Skin epidermis (tissue), 12 donors: ENCODE data around the gene UPK3A.
"Not testable (repeated sequence)": the region's sequence is repeated elsewhere in the genome, so short reads cannot be mapped to it uniquely, and the experiment has no call there.

ENCODE experiments used
- H3K27ac ChIP-seq, 21 experiments: fragments of 200-600 bp; sonication (generic) in 11 of 21; one replicate each; pipeline ENCODE4 v1.5.0; 2020; ENCODE audit warnings: mild to moderate bottlenecking in 3 of 21, inconsistent platforms in 2 of 21, moderate library complexity in 2 of 21
- H3K4me3 ChIP-seq, 7 experiments: fragments of 200-600 bp; sonication (generic) in 2 of 7; one replicate each; pipeline ENCODE4 v1.5.0; 2020; ENCODE audit warnings: inconsistent platforms in 2 of 7, mild to moderate bottlenecking in 2 of 7, moderate library complexity in 1 of 7

Gene UPK3A

DNA sequence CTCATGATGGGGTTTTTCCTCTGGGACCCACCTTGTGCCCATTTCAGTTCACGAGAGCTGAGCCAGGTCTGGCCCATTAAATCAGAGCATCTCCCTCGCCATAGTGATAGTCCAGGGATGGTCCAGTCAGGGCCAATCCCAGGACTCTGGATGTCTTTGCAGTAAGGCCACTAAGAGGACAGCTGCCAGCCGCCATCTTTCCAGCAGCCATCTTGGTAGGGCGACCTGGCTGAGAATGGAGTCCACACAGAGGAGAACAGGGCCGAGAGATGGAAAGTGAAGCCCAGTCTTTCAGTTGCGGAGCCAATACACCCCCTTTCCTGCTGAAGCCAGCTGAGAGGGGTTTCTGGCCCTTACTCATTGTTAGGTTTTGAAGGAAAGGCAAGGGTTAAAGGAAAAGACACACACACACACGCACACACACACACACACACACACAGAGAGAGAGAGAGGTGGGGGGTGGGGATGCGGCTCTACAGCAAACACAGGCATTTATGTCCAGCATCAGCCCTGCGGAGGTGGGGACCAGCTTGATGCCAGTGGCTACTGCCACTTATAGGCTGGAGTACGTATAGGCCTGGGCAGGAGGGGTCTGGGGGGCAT is 31.6 kb upstream of the UPK3A start:
- H3K27ac ChIP-seq: no peak overlapping the region

DNA sequence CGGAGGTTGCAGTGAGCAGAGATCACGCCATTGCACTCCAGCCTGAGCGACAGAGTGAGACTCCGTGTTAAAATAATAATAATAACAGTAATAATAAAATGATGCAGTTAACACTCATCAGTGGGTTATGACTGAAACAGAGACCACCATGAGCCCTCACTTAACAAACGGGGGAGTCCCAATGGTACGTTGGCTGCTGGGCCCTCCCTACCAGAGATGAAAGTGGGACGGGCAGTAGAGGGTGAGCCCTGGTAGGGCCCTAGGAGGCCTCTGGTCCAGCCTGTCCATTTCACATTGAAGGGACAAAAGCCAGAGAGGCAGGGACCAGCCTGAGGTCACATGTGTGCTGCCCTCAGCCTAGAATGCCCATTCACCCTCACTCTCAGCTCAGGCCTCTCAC is 30.4 kb upstream of the UPK3A start:
- H3K4me3 ChIP-seq: no peak overlapping the region
- peak overlapping the region in 4 of 21 experiments; percentile 17 to 81 (median 47) for H3K27ac ChIP-seq

More for the DNA sequence above, 31.6 kb upstream of the UPK3A start:
- H3K4me3 ChIP-seq: no peak overlapping the region

DNA sequence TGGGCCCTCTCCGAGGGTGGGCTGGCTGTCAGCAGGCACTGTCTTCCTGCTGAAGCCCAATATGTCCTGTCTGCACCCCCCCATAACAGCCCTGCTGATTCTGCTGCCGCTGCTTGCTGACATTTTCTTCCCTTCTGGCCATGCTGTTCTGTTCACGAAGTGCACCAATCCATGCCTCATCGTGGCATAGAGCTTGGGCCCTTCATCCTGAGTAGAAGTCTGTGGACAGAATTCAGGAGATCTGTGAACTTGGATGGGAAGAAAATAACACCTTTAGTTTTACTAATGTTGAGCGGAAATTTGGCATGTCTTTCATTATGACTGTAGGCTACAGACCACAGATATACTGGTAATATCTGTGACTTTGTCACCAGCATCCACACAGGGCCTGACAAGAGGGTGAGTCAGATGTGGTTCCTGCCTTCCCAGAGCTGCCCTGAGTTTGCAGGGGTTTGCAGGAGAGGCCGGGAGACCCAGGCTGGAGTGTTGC is 29.9 kb upstream of the UPK3A start:
- Histone ChIP-seq H3K4me3 (no peak overlapping the region), H3K27ac (peak overlapping the region in 4 of 21 experiments; percentile 17 to 81 (median 47))

DNA sequence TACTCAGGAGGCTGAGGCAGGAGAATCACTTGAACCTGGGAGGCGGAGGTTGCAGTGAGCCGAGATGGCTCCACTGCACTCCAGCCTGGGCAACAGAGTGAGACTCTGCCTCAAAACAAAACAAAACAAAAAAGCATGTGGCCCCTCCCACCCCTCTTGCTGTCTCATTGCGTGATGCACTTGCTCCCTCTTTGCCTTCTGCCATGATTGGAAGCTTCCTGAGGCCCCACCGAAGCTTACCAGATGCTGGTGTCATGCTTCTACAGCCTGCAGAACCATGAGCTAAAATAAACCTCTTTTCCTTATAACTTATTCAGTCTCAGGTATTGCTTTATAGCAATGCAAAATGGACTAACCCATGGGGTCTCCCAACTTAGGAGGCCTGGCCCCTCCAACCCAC is 26.8 kb upstream of the UPK3A start:
- not testable (repeated sequence) for H3K27ac ChIP-seq, H3K4me3 ChIP-seq

DNA sequence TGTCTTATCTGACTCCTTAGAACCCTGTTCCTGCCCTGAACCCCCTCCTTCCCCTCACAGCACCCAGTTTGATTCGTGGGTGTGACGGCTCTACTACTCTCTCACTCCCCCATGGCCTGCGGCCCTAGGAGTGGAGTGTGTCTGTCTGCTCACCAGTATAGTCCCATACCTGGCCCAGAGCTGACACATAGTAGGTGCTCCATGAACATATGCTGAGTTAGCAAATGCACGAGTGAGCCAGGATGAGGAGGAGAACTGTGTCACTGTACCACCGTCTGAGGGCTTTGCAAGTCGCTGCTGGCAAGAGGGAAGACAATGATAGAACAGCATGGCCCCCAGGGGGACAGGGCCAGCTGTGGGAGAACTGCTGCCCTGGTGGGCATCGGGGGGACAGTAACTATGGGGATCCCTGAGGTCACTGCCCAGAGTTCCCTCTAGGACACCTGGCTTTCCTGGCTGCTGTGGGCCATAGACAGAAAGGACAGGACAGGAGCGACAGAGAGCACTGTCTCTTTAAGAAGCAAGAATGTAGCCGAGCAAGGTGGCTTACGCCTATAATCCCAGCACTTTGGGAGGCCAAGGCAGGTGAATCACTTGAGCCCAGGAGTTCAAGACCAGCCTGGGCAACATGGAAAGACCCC is 24.9 kb upstream of the UPK3A start:
- no peak overlapping the region for H3K27ac ChIP-seq
- H3K4me3 ChIP-seq: no peak overlapping the region

DNA sequence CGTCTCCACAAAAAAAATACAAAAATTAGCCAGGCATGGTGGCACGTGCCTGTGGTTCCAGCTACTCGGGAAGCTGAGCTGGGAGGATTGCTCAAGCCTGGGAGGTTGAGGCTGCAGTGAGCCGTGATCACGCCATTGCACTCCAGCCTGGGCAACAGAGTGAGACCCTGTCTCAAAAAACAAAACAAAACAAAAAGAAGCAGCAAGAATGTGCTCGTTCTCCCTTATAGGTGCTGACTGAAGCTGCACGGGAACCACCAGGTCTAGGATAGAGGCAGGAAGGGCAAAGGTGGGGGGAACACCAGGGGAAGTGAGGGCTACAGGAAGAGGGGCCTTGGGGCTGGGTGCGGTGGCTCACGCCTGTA is 24.4 kb upstream of the UPK3A start:
- not testable (repeated sequence) for H3K27ac ChIP-seq, H3K4me3 ChIP-seq

DNA sequence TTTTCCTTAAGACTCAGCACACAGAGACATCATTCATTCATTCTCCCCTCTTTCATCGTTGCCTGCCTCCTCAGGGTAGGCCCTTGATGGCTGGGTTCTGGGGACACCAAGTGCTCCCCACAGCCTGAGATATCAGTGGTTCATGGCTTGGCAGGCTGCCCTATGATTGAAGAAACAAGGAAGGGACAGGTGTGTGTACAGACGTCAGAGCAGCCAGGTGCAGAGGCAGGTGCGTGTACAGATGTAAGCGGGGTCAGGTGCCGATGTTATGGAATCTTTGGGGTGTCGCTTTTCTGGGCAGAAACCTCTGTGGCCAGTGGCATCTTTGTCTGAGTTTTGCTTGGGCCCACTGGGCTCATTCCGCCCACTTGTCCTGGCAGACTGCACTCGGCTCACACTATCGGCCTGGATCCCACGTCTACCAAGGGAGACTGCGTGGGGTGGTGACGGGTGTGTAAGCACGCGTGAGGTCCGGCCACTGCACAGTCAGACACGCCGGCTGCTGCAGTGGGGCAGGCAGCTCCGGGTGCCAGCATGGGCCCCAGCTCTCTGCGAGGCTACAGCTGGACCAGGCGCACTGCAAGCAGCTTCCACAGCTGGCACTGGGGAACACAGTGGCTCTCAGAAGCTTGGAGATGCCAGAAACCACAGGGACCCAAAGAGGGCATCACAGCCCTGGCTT is 23.2 kb upstream of the UPK3A start:
- Histone ChIP-seq H3K27ac (peak overlapping the region in 1 of 21 experiments; percentile 13), H3K4me3 (no peak overlapping the region)

DNA sequence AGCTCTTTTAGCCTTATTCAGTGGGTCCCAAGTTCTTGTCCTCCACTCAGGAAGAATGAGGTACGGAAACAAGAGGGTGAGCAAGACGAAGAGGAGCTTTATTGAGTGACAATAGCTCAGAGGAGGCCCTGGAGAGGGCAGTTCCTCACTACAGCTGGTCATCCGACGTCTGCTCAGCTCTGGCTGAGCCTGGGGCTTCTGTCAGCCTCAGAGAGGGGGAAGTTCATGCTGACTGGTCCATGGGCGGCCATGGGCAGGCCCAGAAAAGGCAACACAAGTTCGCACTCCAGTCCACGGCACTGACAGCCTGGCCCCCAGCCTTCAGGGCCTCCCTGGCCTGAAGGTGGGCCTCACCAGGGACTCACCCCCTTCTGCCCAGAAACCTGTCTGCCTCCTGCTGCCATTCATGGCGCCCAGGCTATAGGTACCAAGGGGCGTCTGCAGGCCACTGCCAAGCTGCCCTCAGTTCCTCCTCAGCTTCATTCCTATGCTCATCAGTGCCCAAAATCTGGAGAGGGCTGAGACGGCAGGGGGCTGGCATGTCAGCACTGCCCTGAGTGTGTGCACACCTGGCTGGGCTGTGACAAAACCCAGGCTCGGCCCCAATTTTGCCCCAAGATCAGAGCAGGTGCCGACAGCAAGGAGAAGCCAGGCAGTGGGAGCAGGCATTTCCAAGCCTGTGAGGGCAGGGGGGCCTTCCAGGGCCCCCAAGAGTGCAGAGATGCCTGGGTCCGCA is 22.4 kb upstream of the UPK3A start:
- no peak overlapping the region for H3K4me3 ChIP-seq
- peak overlapping the region in 2 of 21 experiments; percentile 7 for H3K27ac ChIP-seq

DNA sequence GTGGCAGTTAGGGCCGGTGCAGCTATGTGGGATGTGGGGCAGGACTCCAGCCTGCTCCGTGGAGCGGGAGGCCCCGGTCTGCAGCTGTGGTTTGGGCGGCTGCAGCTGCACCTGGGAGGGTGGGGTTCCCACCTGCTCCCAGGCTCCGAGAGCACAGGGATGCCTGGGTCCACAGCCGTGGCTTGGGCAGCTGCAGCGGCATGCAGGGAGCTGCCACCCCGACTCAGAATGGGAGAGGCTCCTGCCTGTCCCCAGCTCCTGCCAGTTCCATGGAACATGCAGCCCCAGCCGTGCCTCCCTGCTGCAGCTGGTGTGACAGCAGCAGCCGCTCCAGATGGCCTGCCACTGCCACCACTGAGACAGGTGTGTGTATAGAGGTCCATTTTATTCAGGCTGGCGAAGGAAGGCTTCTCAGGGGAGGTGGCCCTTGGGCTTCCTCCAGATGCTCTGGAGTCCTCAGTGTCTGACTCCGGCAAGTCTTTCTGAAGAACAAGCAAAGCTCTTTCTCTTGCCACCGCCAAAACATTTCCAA is 21.8 kb upstream of the UPK3A start:
- Histone ChIP-seq H3K4me3 (no peak overlapping the region), H3K27ac (peak overlapping the region in 7 of 21 experiments; percentile 7 to 51 (median 48))

DNA sequence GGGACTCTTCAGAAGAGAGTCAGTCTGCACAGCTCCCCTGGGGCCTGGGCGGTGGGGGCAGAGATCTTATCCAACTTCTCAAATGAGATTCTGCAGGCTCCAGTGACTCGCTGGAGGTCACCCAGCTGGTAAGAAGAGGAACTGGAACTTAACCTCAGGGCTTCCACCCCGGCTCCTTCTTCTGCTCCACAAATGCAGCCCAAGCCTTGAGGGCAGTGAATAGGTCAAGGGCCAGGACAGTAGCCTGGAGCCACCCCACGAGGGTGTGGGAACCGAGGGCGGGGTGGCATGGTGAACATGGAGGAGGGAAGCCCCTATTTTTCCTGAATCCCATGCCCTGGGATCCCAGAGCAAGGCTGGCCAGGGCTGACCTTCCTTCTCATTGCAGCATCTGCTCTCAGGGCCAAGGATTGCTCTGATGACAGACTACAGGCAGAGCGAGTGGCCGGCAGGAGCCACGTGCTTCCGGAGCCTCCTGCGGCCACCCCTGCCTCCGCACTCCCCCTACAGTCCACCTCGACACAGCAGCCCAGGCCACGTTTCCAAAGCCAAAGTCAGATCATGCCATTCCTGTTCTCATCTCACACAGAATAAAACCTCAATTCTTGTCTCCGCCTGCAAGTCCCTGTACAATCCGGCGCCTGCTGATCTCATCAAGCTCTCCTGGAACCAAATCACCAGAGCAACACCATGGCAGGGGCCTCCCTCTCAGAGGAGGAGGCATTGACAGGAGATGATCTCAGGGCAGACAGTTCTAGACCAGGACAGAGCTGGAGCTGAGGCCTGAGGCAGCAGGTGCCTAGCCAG is 21.1 kb upstream of the UPK3A start:
- H3K4me3 ChIP-seq: no peak overlapping the region
- peak overlapping the region in 14 of 21 experiments; percentile 4 to 57 (median 46) for H3K27ac ChIP-seq

DNA sequence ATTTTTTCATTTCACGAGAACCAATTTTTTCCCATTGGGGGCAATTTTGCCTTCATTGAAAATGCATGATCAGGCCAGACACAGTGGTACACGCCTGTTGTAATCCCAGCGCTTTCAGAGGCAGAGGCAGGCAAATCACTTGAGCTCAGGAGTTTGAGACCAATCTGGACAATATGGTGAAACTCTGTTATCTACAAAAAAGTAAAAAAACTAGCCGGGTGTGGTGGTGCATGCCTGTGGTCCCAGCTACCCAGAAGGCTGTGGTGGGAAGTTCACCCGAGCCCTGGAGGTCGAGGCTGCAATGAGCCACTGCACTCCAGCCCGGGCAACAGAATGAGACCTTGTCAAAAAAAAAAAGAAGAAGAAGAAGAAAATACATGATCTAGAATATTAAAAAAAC is 19.2 kb upstream of the UPK3A start:
- Histone ChIP-seq H3K4me3 (no peak overlapping the region), H3K27ac (no peak overlapping the region)

DNA sequence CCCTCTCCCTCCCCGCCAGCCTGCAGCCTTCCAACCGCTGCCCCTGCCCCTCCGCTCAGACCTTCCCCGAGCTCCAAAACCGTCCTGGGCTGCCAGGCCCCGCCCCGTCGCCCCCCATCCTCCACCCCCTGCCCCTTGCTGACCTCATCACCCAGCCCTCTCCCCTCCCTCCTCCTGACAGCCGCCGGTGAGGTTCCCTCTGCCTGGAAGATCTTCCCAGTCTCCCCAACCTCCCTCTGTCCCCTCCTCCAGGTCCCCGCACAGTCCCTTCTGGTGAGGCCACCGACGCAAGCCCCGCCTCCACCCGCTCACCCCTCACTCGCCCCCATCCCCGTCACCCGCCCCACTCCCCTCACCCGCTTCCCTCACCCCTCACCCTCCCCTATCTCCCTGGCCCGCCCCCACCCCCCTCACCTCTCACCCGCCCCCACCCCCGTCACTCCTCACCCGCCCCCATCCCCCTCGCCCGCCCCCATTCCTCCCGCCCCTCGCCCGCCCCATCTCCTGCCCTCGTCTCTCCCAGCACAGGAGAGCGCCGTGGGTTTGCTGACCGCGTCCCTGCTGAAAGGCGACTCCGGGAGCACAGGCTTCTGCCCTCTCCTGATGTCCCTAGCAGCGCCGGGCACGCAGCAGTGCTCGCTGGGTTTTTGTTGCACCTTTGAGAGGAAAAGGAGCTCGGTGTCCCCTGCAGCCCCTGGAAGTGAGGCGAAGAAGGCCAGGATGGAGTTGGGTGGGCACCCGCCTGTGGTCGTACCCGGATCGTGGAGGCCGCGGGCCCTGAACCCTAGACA is 16.4 kb upstream of the UPK3A start:
- Histone ChIP-seq H3K4me3 (peak overlapping the region; percentile 34 to 56 (median 40)), H3K27ac (peak overlapping the region in 12 of 21 experiments; percentile 11 to 73 (median 50))

DNA sequence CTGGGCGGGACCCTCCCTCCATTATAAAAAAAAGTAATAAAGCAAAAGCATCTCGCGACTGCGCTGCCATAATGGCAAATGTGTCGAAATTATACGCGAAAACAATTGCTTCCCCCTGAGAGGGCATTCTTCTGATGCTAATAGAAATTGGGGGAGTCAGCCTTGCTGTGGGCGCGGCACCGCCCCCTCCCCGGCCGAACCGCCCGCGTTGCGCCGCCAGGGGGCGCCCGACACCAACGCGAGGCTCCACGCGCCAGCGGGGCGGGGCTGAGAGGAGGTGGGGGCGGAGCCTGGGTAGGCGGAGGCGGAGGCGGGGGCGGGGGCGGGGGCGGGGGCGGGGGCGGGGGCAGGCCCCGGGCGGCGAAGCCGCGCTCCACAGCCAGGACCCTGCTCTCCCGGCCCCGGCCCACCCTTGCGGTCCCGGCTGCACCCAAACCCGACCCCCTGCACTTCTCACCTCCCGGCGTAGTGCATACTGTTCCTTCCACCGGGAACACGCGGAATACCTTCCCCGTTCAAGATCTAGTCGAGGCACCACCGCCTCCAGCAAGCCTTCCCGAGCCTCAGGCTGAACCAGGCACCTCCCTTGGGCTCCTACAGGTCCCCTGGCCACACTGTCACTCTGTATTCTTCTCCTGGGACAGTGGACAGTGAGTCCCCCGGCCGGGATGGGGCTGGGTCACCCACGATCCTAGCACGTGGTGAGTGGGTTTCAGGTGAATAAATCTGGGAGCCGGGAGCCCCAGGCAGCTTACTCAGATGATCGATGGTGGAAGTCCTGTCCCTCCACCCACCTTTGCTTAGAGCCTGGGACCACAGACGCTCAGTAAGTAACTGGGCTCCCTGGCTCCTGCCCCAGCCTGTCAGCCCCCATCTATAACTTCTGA is 15.5 kb upstream of the UPK3A start:
- Histone ChIP-seq H3K27ac (peak overlapping the region in 13 of 21 experiments; percentile 14 to 73 (median 49)), H3K4me3 (peak overlapping the region; percentile 34 to 56 (median 40))

DNA sequence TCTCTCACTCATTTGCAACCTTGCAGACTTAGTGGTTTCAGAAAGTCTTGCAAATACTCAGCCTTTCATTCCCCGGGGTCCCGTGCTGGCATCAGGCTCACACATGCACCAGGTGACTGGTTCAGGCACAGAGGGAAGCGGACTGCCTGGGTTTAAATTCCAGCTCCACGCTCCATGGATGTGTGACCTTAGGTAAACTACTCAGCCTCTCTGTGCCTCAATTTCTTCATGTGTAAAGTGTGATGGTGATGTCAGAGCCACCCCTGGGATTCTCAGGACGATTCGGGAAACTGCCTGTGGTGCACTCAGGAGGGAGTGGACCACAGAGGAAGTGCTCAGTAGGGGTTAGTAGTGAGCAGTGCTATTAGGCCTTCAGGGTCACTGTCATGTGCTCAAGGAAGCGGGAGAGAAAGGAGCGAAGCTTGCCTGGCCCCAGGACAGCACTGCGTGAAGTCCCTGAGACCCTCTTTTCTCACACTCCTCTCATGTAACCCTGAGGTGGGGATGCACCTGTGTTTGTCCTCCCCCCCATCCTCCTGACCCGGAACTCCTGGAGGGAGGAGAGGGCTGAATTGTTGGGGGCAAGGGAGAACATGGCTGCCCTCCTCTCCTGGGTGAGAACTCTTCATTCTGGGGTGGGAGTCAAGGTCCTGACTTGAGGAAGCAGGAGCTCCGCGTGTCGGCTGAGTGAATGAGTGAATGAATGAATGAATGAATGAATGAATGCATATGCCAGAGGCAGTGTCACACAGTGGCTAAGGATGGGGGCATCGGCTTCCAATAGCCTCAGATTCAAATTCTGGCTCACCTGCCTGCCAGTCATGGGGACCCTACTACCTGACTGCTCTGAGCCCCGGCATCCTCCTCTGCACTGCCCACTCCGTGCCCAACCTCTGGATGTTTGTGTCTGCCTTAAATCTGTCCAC is 14.4 kb upstream of the UPK3A start:
- peak overlapping the region in 2 of 21 experiments; percentile 4 to 14 for H3K27ac ChIP-seq
- H3K4me3 ChIP-seq: no peak overlapping the region

DNA sequence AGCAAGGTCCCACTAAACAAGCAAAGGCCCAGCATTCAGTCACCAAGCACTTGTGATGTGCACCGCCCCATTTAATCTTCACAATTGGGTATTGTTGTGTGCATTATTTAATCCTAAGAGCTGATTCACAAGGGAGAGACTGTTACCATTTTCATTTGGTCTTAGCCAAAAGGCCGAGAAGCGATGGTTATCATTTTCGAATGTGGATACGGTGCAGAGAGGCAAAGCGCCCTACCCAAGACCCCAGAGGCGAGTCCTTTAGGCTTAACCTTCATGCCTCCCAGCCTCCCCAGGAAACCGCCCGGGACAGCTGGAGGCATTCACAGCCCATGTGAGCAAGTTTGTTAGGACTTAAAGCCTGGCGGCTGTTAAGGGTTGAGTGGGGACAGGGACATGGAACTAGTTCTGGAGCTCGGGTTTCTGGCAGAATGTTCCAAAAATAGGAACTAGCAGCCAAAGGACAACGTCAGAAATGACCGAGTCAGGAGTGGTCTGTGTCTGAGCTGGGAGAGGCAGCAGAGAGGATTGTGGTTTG is 13.0 kb upstream of the UPK3A start:
- peak overlapping the region in 14 of 21 experiments; percentile 34 to 83 (median 70) for H3K27ac ChIP-seq
- H3K4me3 ChIP-seq: no peak overlapping the region

DNA sequence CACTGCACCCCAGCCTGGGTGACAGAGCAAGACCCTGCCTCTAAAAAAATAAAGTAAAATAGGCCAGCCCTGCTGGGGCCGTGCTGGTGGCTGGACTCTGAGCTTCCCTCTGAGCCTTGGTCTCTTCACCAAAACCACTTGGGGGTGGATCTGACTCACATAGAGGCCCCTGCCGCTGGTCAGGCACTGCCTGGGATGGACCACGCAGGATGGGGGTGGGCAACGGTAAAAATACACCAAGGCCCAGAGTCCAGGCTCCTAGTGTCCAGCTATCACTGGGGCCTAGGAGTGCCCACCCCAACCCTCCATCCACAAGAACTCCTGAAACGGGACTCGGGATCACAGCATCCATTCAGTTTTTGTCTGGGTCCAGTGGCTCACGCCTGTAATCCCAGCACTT is 12.3 kb upstream of the UPK3A start:
- Histone ChIP-seq H3K4me3 (no peak overlapping the region), H3K27ac (peak overlapping the region in 17 of 21 experiments; percentile 30 to 83 (median 69))
